ENCODE measurements around the gene TOMM6.

The TOMM6 gene

DNA sequence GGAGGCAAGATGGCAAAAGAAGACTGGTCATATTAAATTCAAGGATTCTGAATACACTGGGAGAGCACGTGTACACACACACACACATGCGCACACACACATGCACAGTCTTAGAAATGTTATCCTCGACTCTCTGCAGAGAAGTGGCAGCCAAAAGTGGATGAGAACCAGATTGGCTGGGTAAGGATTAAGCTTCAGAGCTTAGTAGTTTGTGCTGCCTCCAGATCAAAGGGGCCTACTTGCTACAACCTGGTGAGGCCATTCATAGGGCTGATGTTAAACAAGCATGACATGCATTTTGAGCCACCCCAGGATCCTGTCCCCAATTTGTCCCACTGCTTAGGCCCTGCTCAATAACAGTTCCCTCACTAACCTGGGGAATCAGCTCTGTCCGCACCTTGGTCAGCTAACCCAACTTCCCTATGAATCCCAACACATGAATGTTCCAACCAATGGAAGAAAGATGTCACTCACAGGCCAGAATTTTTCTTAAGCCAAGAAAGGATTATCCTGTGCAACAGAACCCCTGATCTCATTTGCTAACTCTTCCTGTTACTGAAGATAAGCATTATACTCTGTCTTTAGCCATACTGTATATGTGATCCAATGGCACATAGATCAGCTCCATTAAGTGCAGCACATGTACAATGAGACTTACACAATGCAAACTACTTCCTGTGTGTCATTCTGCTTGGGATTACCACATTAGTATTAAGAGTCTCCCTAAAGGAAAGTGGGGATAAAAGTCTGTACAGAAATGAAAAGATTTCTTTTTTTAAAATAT, 31.0 kb downstream of the TOMM6 start:
- no peak for DNase-seq (ENCODE audit: low read depth in 3 of 3, low spot score in 1 of 3)

DNA sequence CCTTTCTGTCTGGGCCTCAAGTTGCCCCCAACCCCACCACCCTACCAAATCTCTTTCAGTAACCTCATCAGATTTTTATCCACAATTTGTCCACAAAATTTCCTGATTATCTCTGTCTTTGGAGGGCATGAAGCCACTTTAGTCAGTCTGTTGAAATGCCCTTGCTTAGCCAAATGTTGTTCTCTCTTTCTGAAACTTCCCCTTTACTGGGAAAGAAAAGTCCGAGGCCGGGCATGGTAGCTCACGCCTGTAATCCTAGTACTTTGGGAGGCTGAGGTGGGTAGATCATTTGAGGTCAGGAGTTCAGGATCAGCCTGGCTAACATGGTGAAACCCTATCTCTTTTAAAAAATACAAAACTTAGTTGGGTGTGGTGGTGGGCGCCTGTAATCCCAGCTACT, 33.8 kb downstream of the TOMM6 start:
- DNase-seq (ENCODE audit: low read depth in 3 of 3, low spot score in 1 of 3) = no peak

DNA sequence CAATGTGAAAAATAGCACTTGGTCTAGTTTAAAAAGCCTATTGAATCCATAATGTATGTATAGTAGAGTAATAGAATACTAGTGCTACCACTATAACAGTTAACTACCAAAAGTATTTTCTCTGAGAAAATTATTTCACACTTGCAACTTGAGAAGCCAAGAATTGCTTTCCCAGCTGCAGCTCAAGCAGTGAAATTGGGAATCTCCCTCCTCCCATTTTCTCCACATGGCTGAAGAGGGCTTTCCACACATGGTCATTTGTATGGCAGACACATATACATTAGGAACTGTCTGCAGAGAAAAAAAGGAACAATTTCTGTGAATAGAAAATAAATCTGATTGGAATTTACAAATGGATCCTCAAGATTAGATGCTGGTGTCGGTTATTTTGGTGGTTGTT, 34.5 kb downstream of the TOMM6 start:
- DNase-seq (ENCODE audit: low read depth in 3 of 3, low spot score in 1 of 3) = no peak

DNA sequence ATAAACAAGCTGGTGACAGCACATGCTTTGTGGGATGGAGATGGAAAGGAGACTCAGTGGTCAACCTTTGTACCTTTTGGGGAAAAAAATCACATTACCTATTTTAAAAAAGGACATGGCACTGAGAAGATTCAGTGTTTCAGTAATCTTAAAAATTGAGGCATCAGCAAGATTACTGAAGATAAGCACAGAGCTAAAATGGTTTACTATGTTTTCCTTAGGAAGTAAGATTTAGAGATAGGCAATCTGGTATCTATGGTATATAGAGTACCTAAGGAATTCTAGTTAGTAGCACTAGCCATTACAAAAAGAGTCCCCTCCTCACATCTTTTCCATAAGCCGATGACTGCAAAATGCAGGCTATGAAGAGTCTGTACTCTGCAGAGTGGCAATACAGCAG, 35.7 kb downstream of the TOMM6 start:
- no peak for DNase-seq (ENCODE audit: low read depth in 3 of 3, low spot score in 1 of 3)

DNA sequence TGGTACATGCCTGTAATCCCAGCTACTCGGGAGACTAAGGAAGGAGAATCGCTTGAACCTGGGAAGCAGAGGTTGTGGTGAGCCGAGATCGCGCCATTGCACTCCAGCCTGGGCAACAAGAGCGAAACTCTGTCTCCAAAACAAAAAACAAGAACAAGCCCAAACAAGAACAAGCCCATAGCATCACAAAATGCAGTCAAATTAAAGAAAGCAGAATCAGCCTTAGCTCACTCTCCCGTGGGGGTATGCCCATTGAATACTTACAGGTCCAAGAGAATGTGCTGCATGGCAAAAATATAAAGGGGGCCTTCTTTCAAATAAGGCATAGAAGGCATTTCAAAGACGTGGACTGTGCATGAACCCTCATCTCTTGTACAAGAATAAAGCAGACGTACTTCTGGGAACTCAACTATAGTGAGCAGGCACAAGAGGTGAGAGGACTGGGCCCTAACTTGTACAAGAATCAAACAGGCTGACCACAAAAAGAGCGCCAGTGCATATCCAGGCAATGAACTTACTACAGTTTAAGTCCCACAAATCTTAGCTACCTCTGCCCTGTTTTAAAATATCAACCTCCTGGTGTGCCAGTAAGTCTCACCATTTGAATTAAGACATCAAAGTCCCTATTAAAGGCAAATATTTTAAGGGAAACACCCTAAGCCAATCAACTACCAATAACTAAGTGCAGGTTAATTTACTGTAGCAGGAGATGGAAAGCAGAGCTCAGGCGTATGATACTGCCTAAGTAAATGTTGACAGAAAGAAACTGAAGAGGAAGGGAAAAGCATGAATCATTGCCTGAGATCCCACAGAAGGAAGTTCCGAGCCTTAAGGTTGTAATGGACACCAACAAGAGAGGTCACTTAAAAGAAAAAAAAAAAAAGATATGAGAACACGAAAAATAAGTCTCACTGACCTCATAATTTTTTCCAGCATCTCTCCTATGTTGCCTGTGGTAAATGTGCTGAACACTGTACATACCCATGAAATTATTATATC, 37.4 kb downstream of the TOMM6 start:
- DNase-seq (ENCODE audit: low read depth in 3 of 3, low spot score in 1 of 3) = no peak

DNA sequence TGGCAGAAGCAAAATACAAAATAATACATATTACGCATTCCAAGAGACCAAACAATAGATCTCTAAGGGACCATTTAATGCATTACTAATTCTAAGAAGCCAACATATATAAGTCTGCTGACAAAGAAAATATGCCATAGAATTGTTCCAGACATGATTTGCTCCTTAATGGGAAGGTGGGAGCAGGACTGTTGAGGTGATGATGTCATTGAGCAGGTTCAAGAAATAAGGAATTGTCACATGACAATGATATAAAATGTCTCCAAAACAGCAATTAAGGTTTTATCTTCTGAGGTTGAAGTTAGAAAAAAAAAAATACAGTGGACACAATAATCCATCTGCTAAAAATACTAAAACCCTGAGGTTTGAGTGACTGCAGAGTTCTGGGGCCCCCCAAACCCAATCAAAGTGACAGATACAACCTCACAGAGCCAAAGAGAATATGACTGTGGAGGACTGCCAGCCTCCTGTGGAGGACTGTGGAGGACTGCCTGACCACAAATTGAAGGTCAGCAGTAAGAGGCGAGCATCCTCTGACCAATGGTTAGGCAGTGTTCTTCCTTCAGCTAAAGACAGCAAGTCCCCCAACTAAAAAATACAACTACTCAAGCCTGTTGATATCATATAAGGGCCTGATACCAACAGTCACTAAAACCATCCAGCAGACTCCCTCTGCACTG, 39.0 kb downstream of the TOMM6 start:
- DNase-seq (ENCODE audit: low read depth in 3 of 3, low spot score in 1 of 3) = no peak

DNA sequence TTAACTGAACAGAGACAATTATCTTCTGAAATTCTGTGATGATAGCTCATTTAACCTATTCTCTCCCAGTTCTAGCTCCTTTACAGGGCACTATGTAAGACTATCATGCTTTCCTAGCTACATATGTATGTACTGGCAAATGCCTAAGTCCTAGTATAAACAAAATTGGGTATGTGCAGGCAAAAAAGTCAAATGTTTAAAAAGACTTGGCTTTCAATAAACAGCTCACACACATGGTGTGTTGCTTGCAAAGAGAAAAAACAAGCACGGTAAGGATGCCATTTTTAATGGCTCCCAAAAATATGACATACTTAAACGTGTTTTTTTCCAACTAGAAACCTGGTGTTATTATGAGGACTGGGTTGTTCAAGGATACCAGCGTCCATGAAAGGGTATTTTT, 44.8 kb downstream of the TOMM6 start:
- DNase-seq (ENCODE audit: low read depth in 3 of 3, low spot score in 1 of 3) = no peak

DNA sequence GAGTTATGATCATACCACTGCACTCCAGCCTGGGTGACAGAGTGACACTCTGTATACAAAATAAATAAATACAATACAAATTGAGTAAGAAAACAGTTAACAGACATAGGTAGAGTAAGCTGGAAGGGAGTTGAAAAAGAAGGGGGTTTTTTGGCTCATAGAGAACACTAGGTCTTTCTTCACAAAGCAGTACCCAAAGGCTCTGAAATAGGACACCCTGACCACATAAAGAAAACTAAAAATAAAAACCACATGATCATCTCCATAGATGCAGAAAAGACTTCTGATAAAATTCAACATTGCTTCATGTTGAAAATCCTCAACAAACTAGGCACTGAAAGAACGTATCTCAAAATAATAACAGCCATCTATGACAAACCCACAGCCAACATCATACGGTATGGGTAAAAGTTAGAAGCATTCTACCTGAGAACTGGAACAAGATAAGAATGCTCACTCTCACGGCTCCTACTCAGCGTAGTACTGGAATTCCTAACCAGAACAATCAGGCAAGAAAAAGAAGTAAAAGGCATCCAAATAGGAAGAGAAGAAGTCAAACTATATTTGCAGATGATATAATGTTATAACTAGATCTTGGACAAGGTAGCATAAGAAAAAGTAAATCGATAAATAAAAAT, 48.6 kb downstream of the TOMM6 start:
- no peak for DNase-seq (ENCODE audit: low read depth in 3 of 3, low spot score in 1 of 3)

DNA sequence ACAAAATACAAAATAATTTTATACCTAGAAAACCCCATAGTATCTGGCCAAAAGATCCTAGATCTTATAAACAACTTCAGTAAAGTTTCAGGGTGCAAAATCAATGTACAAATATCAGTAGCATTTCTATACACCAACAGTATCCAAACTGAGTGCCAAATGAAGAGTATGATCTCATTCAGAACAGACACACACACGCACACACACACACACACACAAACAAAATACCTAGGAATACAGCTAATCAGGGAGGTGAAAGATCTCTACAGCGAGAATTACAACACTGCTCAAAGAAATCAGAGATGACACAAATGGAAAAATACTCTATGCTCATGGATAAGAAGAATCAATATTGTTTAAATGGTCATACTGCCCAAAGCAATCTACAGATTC, 49.2 kb downstream of the TOMM6 start:
- no peak for DNase-seq (ENCODE audit: low read depth in 3 of 3, low spot score in 1 of 3)

Data from stimulated activated CD4-positive, alpha-beta T cell treated with anti-CD3 and anti-CD28 coated beads, TNF-alpha, amount 100 ng/mL, for 1 hour (primary cell).